ENCODE data around the gene HDAC9.
A peak's percentile ranks its signal among the peaks of the same experiment; 100 is the strongest.

Gene HDAC9

GRCh38 chr7:18590744-18591340, 95.3 kb downstream of the HDAC9 start:
- no peak for TF ChIP-seq ZFX (IDR thresholded peaks at IDR 0.05)
- peak; percentile 82 for TF ChIP-seq CTCF (conservative IDR thresholded peaks at IDR 0.05)
- H3K27ac ChIP-seq: no peak overlapping the region

GRCh38 chr7:18593602-18594279, 98.2 kb downstream of the HDAC9 start:
- no peak overlapping the region for H3K27ac ChIP-seq
- TF ChIP-seq CTCF (conservative IDR thresholded peaks at IDR 0.05) (no peak), ZFX (IDR thresholded peaks at IDR 0.05) (no peak)

- no peak for TF ChIP-seq ZFX (IDR thresholded peaks at IDR 0.05)
- no peak overlapping the region for H3K27ac ChIP-seq
Observed at GRCh38 chr7:18597754-18598153, 102.2 kb downstream of the HDAC9 start.

GRCh38 chr7:18607025-18607424, 111.5 kb downstream of the HDAC9 start:
- TF ChIP-seq CTCF (conservative IDR thresholded peaks at IDR 0.05): no peak
- TF ChIP-seq ZFX (IDR thresholded peaks at IDR 0.05): no peak
- H3K27ac ChIP-seq: no peak overlapping the region

- TF ChIP-seq ZFX (IDR thresholded peaks at IDR 0.05) (no peak), CTCF (conservative IDR thresholded peaks at IDR 0.05) (peak; percentile 88)
Observed at GRCh38 chr7:18610331-18610948, 114.9 kb downstream of the HDAC9 start.

GRCh38 chr7:18614841-18615240, 119.3 kb downstream of the HDAC9 start:
- TF ChIP-seq ZFX (IDR thresholded peaks at IDR 0.05): no peak
- TF ChIP-seq CTCF (conservative IDR thresholded peaks at IDR 0.05): no peak

More at GRCh38 chr7:18610331-18610948, 114.9 kb downstream of the HDAC9 start:
- no peak overlapping the region for H3K27ac ChIP-seq

GRCh38 chr7:18619311-18619710, 123.8 kb downstream of the HDAC9 start:
- TF ChIP-seq ZFX (IDR thresholded peaks at IDR 0.05): no peak
- no peak for TF ChIP-seq CTCF (conservative IDR thresholded peaks at IDR 0.05)
- H3K27ac ChIP-seq: no peak overlapping the region

More at GRCh38 chr7:18614841-18615240, 119.3 kb downstream of the HDAC9 start:
- H3K27ac ChIP-seq: no peak overlapping the region
